ENCODE measurements around the gene DIDO1. TPM values are rescaled to one million over a fixed set of nuclear protein-coding genes. Genes with fewer than 3 reads are reported as not detected.

DIDO1 gene
- total and polyA plus RNA-seq, 2 of the 13 experiments (the other 11 are each of a cell fraction or from before 2014, with no cell fraction given), result 75.0 to 75.1 TPM

GRCh38 chr20:62970307-62971210 lies 44.3 kb upstream of the DIDO1 start (continued):
- no peak for TF ChIP-seq ARID3A (IDR thresholded peaks at IDR 0.05; ENCODE audit: low read depth, low read length)
- TF ChIP-seq ZNF607 (CRISPR knock-in tag; IDR thresholded peaks at IDR 0.05; ENCODE audit: borderline replicate concordance), result peak; percentile 48; the same call in 1 of the 2 replicates
- TF ChIP-seq, protein P1, sequence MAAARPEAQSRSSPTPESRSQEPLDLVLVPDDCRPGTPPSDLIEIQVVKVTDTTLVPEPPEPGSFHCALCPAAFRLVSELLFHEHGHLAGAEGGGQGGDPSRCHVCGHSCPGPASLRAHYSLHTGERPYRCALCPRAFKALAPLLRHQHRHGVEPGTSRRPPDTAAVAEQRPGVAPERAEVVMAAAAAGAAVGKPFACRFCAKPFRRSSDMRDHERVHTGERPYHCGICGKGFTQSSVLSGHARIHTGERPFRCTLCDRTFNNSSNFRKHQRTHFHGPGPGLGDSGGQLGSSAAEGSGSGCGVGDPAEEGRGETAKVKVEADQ (CRISPR knock-in tag; IDR thresholded peaks at IDR 0.05; ENCODE audit: borderline replicate concordance), result peak; percentile 42; the same call in 1 of the 2 replicates
- peak; percentile 10; the same call in 1 of the 2 replicates for TF ChIP-seq ARID2 (CRISPR knock-in tag; IDR thresholded peaks at IDR 0.05; ENCODE audit: borderline replicate concordance)
- TF ChIP-seq, protein P2, sequence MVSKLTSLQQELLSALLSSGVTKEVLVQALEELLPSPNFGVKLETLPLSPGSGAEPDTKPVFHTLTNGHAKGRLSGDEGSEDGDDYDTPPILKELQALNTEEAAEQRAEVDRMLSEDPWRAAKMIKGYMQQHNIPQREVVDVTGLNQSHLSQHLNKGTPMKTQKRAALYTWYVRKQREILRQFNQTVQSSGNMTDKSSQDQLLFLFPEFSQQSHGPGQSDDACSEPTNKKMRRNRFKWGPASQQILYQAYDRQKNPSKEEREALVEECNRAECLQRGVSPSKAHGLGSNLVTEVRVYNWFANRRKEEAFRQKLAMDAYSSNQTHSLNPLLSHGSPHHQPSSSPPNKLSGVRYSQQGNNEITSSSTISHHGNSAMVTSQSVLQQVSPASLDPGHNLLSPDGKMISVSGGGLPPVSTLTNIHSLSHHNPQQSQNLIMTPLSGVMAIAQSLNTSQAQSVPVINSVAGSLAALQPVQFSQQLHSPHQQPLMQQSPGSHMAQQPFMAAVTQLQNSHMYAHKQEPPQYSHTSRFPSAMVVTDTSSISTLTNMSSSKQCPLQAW (CRISPR knock-in tag; IDR thresholded peaks at IDR 0.05), result peak; percentile 51; the same call in 1 of the 2 replicates
- peak; percentile 10; the same call in 1 of the 2 replicates for TF ChIP-seq RAD21 (CRISPR knock-in tag; IDR thresholded peaks at IDR 0.05)
- TF ChIP-seq FUBP1 (CRISPR knock-in tag; IDR thresholded peaks at IDR 0.05; ENCODE audit: borderline replicate concordance), result no peak
- no peak for TF ChIP-seq MAZ (IDR thresholded peaks at IDR 0.05; ENCODE audit: borderline replicate concordance, low read depth, low read length)
- TF ChIP-seq MAZ (CRISPR knock-in tag; IDR thresholded peaks at IDR 0.05; ENCODE audit: low read depth), result peak; percentile 67; the same call in 1 of the 2 replicates
- TF ChIP-seq ZNF770 (CRISPR knock-in tag; IDR thresholded peaks at IDR 0.05), result peak; percentile 55
- no peak for TF ChIP-seq GZF1 (CRISPR knock-in tag; IDR thresholded peaks at IDR 0.05)
- 0 out of 2 replicates have a peak, but pooled peaks have one; percentile 14 for TF ChIP-seq POLR2G (IDR thresholded peaks at IDR 0.05; ENCODE audit: low read depth, low read length)
- no peak for TF ChIP-seq EHMT2 (IDR thresholded peaks at IDR 0.05; ENCODE audit: borderline replicate concordance, low read depth, low read length)
- peak; percentile 88; the same call in 1 of the 2 replicates for TF ChIP-seq ZNF234 (CRISPR knock-in tag; conservative IDR thresholded peaks at IDR 0.05)
- 0 out of 2 replicates have a peak, but pooled peaks have one; percentile 11 for TF ChIP-seq DRAP1 (CRISPR knock-in tag; IDR thresholded peaks at IDR 0.05)
- TF ChIP-seq NR2F6 (IDR thresholded peaks at IDR 0.05), result no peak
- 0 out of 2 replicates have a peak, but pooled peaks have one; percentile 1 for TF ChIP-seq NR2F6 (CRISPR knock-in tag; IDR thresholded peaks at IDR 0.05)

All from HepG2 (cell line).